Effector memory CD8-positive, alpha-beta T cell (primary cell): ENCODE measurements around the gene GLT1D1.

Experiments
- ATAC-seq: fragments of 150-1000 bp; cut with Tn5 transposase; replicated peaks from 2 replicates; pipeline ENCODE4 v1.10.0; 2021; ENCODE audit warnings: mild to moderate bottlenecking, moderate library complexity
- DNase-seq, 3 experiments: peaks; one replicate each; pipeline ENCODE4 v3.0.0; 2021
- H3K27ac Mint-ChIP-seq, 2 donors: one replicate each; pipeline ENCODE4 v1.8.0; 2022; ENCODE audit warnings: mild to moderate bottlenecking in 2 of 2, mixed read lengths in 2 of 2, moderate library complexity in 2 of 2
- H3K27me3 Mint-ChIP-seq, 2 donors: one replicate each; pipeline ENCODE4 v1.8.0; 2022; ENCODE audit warnings: mixed read lengths in 2 of 2
- H3K36me3 Mint-ChIP-seq: one replicate; pipeline ENCODE4 v1.8.0; 2022; ENCODE audit warnings: mild to moderate bottlenecking, moderate library complexity, mixed read lengths; ENCODE audit not compliant: insufficient read depth
- H3K4me1 Mint-ChIP-seq, 2 donors: one replicate each; pipeline ENCODE4 v1.8.0; 2022; ENCODE audit warnings: low read depth in 2 of 2, mixed read lengths in 2 of 2
- H3K4me3 Mint-ChIP-seq, 2 donors: one replicate each; pipeline ENCODE4 v1.8.0; 2022; ENCODE audit warnings: mild to moderate bottlenecking in 2 of 2, mixed read lengths in 2 of 2, moderate library complexity in 2 of 2
- H3K9me3 Mint-ChIP-seq, 2 donors: one replicate each; pipeline ENCODE4 v1.8.0; 2022; ENCODE audit warnings: mixed read lengths in 2 of 2

The GLT1D1 gene

DNA sequence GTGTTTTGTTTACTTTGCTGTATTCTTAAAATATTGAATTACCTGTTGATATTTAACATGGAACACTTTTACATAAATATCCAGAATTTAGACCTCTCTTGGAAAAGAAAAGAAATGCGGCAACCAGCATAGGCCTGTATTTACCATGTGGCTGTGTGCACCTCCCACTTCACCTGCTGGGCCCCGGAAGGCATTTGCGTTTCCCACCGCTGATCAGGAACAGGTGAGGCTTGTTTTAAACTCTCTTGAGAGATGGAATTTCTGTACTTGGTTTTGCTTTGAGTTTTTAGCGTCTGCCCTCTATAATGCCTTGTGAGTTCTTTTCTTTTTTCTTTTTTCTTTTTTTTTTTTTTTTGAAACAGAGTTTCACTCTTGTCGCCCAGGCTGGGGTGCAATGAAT lies 124.2 kb downstream of the GLT1D1 start:
- H3K27me3 Mint-ChIP-seq: peaks cover 66 to 90% of the 10 kb centered on the region in 2 donors

DNA sequence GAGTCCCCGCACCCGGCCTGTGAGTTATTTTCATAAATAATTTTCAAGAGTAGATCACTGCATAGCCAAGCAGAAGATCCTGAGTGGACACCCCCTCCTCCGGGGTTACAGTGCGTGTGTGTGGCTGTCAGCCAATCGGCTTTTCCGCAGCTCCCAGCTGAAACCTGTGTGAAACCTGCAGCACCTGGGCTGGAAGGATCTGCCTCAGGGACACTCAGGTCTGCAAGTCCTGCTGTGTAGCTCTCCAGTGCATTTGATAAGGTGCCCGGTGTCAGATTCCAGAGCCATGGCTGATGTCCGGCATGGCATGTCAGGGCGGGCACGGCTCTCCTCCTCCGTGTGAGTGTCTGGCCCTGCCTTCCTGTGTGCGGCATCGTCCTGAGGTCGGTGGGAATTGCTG lies 124.8 kb downstream of the GLT1D1 start:
- no peak for ATAC-seq
- H3K4me3 Mint-ChIP-seq: no peak overlapping the region
- DNase-seq: no peak
- no peaks in the 10 kb centered on the region for H3K36me3 Mint-ChIP-seq
- H3K4me1 Mint-ChIP-seq: no peaks in the 10 kb centered on the region
- H3K27ac Mint-ChIP-seq: no peak overlapping the region
- no peaks in the 10 kb centered on the region for H3K9me3 Mint-ChIP-seq
- peaks cover 66 to 95% of the 10 kb centered on the region in 2 donors for H3K27me3 Mint-ChIP-seq

More for the DNA sequence above, 124.2 kb downstream of the GLT1D1 start:
- no peaks in the 10 kb centered on the region for H3K36me3 Mint-ChIP-seq
- no peaks in the 10 kb centered on the region for H3K4me1 Mint-ChIP-seq
- no peak overlapping the region for H3K27ac Mint-ChIP-seq
- ATAC-seq (no peak), DNase-seq (no peak)
- no peak overlapping the region for H3K4me3 Mint-ChIP-seq
- H3K9me3 Mint-ChIP-seq: no peaks in the 10 kb centered on the region

DNA sequence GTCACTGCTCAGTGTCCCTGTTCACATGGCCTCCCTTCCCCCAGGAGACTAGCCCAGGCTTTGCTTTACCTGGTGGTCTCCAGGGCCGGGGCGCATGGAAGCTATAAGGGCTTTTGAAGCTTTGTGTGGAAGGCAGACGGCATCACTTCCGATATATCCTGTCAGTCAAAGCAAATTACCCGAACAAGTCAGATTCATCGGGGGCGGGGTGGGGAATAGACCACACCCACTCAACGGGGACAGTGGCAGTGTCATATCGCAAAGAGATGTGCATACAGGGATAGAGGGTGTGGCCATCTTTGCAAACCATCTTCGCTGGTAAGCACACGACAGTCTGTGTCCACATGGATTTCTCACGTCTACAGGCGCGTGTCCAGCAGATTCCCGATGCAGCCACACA lies 127.3 kb downstream of the GLT1D1 start:
- Mint-ChIP-seq H3K36me3 (no peaks in the 10 kb centered on the region), H3K4me1 (no peaks in the 10 kb centered on the region), H3K9me3 (no peaks in the 10 kb centered on the region), H3K4me3 (no peak overlapping the region), H3K27me3 (peaks cover 41 to 70% of the 10 kb centered on the region in 2 donors), H3K27ac (no peak overlapping the region)
- ATAC-seq (no peak), DNase-seq (no peak)

DNA sequence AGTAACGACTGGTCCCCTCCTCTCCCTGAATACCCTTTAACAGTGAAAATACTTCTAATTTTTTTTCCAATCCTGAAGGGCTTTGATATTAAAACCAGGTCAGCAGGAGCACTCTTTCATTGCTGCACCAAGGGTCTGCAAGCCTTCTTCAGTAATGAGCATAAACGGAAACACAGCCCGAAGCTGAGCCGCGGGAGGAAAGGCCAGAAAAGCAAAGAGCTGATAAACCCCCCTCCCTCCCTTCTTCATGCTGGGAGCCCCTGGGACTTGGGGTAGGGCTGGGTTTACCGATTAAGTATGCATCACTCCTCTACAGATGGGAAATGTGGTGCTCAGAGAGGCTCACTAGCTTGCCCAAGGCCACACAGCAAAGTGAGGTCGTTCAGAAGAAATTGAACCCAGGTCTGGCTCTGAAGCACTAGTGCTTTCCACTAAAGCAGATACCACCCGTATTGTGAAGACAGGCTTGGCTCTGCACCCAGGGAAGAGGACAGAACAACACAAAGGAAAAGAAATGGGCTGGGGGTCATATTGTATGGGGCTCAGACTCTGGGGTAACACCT lies 128.8 kb downstream of the GLT1D1 start:
- Mint-ChIP-seq H3K27me3 (peaks cover 32 to 58% of the 10 kb centered on the region in 2 donors), H3K36me3 (no peaks in the 10 kb centered on the region), H3K4me3 (no peak overlapping the region), H3K9me3 (no peaks in the 10 kb centered on the region), H3K27ac (no peak overlapping the region), H3K4me1 (no peaks in the 10 kb centered on the region)
- DNase-seq (no peak), ATAC-seq (no peak)

DNA sequence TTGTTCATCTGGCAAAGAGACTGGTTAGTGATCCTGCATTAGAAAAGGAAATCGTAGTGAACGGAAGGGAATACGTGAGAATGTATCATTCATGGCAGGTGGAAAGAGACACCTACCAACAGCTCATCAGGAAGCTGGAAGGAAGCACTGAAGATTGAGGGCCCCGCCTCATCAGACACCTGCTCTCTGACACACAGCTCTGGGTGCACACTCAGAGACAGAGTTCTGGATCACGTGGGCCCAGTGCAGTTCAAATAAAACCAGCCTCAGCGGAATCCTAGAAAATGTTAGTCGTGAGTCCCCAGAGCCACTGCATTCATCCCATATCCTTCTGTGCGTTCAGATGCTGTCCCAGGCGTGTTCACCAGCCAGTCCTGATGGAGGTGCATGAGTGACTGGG lies 129.7 kb downstream of the GLT1D1 start:
- H3K27me3 Mint-ChIP-seq: peaks cover 29 to 57% of the 10 kb centered on the region in 2 donors
- H3K4me3 Mint-ChIP-seq: no peak overlapping the region
- no peaks in the 10 kb centered on the region for H3K9me3 Mint-ChIP-seq
- peaks cover 3% of the 10 kb centered on the region for H3K36me3 Mint-ChIP-seq
- DNase-seq (no peak), ATAC-seq (no peak)
- no peak overlapping the region for H3K27ac Mint-ChIP-seq
- no peaks in the 10 kb centered on the region for H3K4me1 Mint-ChIP-seq

DNA sequence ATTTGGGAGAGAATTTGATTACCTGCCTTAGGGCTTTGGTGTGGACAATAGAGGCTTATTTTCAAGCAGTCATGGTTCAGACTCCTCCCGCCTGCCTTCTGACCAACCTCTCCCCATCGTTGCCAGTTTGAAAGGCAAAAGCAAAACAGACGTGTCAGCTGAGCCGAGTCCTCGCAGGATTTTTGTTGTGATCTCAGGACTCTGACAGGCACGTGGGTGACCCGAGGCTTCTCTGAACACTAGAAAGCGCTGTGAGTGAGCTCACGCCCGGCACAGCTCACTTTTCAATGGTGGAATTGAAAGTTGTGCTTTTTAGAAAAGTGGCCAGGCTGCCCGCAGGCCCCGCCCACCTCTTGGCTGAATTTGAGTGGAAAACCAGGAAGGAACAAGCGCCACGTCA lies 130.1 kb downstream of the GLT1D1 start:
- Mint-ChIP-seq H3K27me3 (peaks cover 25 to 53% of the 10 kb centered on the region in 2 donors), H3K9me3 (no peaks in the 10 kb centered on the region), H3K36me3 (peaks cover 3% of the 10 kb centered on the region), H3K27ac (no peak overlapping the region), H3K4me3 (no peak overlapping the region), H3K4me1 (no peaks in the 10 kb centered on the region)
- no peak for DNase-seq
- no peak for ATAC-seq

DNA sequence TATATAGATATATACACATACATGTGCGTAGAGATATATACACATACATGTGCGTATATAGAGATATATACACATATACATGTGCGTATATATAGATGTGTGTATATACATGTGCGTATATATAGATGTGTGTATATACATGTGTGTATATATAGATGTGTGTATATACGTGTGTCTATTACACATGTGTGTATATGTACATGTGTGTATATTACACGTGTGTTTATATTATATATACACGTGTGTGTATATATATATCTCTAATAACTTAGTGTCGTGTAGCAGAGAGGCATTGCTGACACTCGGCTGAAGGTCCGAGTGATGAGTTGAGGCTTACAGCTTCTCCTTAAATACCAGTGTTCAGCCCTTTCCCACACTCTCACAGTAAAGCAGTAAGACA lies 133.7 kb downstream of the GLT1D1 start:
- Mint-ChIP-seq H3K4me1 (no peaks in the 10 kb centered on the region), H3K4me3 (no peak overlapping the region), H3K27ac (no peak overlapping the region), H3K36me3 (peaks cover 3% of the 10 kb centered on the region), H3K9me3 (no peaks in the 10 kb centered on the region), H3K27me3 (peaks cover 6 to 28% of the 10 kb centered on the region in 2 donors)
- ATAC-seq: no peak
- DNase-seq: no peak

DNA sequence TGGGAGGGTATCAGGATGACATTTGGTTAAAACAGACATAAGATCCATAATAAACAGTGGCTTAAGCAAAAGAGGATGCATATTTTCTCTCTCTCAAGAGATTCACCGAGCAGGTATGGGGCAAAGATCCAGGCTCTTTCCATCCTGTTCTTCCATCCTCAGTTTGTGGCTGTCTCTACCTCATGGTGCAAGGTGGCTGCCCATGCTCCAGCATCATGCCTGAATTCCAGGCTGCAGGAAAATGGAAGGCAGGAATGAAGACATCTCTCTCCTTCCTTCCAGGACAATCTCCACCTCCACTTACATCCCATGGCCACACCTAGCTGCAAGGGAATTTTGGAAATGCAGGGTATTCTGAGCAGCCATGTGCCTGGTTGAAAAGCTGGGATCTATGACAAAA lies 136.0 kb downstream of the GLT1D1 start:
- DNase-seq (no peak), ATAC-seq (no peak)
- peaks cover 3% of the 10 kb centered on the region for H3K36me3 Mint-ChIP-seq
- H3K4me1 Mint-ChIP-seq: no peaks in the 10 kb centered on the region
- H3K9me3 Mint-ChIP-seq: no peaks in the 10 kb centered on the region
- peaks cover 11 to 38% of the 10 kb centered on the region in 2 donors for H3K27me3 Mint-ChIP-seq
- H3K4me3 Mint-ChIP-seq: no peak overlapping the region
- H3K27ac Mint-ChIP-seq: no peak overlapping the region

DNA sequence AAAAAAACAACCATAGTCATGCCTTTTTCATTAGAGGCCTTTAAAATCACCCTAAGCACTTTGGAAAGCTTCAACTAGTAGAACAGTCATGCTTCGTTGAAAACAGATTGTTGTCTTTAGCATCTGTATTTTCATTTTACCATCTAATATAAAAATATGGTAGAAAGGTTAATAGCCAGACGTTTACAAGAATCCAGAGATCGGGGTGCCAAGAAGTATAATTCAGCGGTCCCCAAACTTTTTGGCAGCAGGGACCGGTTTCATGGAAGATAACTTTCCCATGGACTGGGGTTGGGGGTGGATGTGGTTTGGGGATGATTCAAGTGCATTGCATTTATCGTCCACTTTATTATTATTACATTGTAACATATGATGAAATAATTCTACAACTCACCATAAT lies 138.4 kb downstream of the GLT1D1 start:
- Mint-ChIP-seq H3K4me1 (peaks cover 0 to under 1% of the 10 kb centered on the region in 2 donors), H3K9me3 (no peaks in the 10 kb centered on the region), H3K27ac (no peak overlapping the region), H3K36me3 (peaks cover 3% of the 10 kb centered on the region), H3K27me3 (peaks cover 16 to 54% of the 10 kb centered on the region in 2 donors), H3K4me3 (no peak overlapping the region)
- no peak for ATAC-seq
- no peak for DNase-seq

DNA sequence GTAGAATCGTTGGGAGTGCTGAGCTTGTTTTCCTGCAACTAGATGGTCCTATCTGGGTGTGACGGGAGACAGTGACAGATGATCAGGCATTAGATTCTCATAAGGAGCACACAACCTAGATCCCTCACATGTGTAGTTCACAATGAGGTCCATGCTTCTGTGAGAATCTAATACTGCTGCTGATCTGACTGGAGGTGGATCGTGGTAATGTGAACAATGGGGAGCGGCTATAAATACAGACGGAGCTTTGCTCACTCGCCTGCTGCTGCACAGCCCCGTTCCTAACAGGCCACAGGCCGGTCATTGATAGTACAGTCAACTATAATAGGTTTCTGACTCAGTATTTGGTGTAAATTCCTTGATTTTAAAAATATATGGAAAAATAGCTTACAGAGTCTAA lies 138.8 kb downstream of the GLT1D1 start:
- Mint-ChIP-seq H3K27me3 (peaks cover 18 to 58% of the 10 kb centered on the region in 2 donors), H3K4me1 (peaks cover 0 to 3% of the 10 kb centered on the region in 2 donors), H3K9me3 (no peaks in the 10 kb centered on the region), H3K27ac (no peak overlapping the region), H3K4me3 (no peak overlapping the region), H3K36me3 (peaks cover 2% of the 10 kb centered on the region)
- DNase-seq: no peak
- ATAC-seq: no peak

DNA sequence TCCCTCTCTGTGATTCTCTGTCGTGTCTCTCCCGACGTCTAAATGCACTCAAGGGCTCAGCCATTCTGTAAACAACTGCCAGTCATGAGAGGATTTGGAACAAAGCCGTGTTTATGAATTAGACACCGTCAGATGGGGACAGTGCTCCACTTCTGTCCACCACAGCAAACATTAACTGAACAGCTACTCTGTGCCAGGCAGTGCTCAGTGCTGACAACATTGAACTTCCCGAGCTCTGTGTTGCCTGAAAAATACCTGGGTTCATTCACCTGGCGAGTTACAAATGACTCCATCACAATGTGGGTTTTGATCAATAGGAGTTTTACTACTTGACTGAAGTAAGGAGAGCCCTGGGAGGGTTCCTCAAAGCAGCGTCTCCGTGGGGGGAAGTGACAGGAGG lies 139.3 kb downstream of the GLT1D1 start:
- H3K4me3 Mint-ChIP-seq: no peak overlapping the region
- ATAC-seq: no peak

DNA sequence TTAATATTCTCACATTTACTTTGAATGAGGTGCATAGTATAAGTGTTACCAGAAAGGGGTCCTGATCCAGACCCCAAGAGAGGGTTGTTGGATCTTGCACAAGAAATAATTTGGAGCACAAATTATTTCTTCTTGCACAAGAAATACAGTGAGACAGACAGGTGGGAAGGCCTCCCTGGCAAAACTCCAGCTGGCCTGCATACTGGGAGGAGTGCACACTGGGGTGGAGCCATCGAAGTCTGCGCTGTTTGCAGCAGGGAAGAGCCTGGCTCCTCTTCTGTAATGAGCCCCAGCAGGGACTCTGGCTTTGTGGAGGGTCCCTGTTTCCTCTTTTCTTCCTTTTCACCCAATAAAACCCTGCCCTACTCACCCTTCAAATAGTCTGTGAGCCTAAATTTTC lies 141.6 kb downstream of the GLT1D1 start:
- peaks cover 20 to 53% of the 10 kb centered on the region in 2 donors for H3K27me3 Mint-ChIP-seq
- H3K4me3 Mint-ChIP-seq: no peak overlapping the region
- H3K27ac Mint-ChIP-seq: no peak overlapping the region
- H3K36me3 Mint-ChIP-seq: no peaks in the 10 kb centered on the region
- ATAC-seq: no peak
- H3K4me1 Mint-ChIP-seq: peaks cover 0 to 3% of the 10 kb centered on the region in 2 donors
- H3K9me3 Mint-ChIP-seq: no peaks in the 10 kb centered on the region
- no peak for DNase-seq

More for the DNA sequence above, 139.3 kb downstream of the GLT1D1 start:
- Mint-ChIP-seq H3K27ac (no peak overlapping the region), H3K36me3 (no peaks in the 10 kb centered on the region), H3K9me3 (no peaks in the 10 kb centered on the region), H3K4me1 (peaks cover 0 to 3% of the 10 kb centered on the region in 2 donors), H3K27me3 (peaks cover 18 to 55% of the 10 kb centered on the region in 2 donors)
- no peak for DNase-seq

DNA sequence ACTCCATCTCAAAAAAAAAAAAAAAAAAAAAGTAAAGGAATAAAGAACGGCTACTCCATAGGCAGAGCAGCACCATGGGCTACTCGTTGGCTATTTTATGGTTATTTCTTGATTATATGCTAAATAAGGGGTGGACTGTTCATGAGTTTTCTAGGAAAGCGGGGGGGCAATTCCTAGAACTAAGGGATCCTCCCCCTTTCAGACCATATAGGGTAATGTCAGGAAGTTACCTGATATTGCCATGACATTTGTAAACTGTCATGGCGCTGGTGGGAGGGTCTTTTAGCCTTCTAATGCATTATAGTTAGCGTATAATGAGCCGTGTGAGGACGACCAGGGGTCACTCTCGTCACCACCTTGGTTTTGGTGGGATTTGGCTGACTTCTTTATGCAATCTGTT lies 142.3 kb downstream of the GLT1D1 start:
- H3K4me3 Mint-ChIP-seq: no peak overlapping the region
- H3K9me3 Mint-ChIP-seq: no peaks in the 10 kb centered on the region
- H3K4me1 Mint-ChIP-seq: peaks cover 0 to 3% of the 10 kb centered on the region in 2 donors
- peaks cover 20 to 59% of the 10 kb centered on the region in 2 donors for H3K27me3 Mint-ChIP-seq
- ATAC-seq: no peak
- H3K27ac Mint-ChIP-seq: no peak overlapping the region
- no peak for DNase-seq
- H3K36me3 Mint-ChIP-seq: no peaks in the 10 kb centered on the region

DNA sequence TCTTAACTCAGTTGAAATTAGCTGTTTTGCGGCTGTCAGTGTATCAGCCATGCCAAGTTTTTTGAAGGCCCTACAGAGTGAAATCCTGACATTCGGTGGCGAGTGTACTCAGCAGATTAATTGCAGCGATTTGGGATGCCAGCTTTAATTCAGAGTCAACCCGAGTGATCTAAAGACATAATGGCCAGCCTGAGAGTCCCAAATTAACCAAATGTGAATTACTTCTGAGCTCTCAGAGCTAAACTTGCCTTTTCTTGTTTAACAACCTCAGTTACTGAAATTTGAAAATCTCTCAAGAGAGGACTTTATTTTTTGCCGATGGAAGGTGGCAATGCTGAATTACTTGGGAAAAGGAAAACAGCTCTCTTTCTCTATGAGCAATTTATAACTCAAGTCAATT lies 148.5 kb downstream of the GLT1D1 start:
- peaks cover 0 to 1% of the 10 kb centered on the region in 2 donors for H3K4me1 Mint-ChIP-seq
- peaks cover 42 to 61% of the 10 kb centered on the region in 2 donors for H3K27me3 Mint-ChIP-seq
- no peak overlapping the region for H3K27ac Mint-ChIP-seq

More for the DNA sequence above, 148.5 kb downstream of the GLT1D1 start:
- H3K9me3 Mint-ChIP-seq: no peaks in the 10 kb centered on the region
- ATAC-seq (no peak), DNase-seq (no peak)
- no peak overlapping the region for H3K4me3 Mint-ChIP-seq
- no peaks in the 10 kb centered on the region for H3K36me3 Mint-ChIP-seq
